GM19395 (cell line): ENCODE data around the gene CAMK2N1.
"Not testable (repeated sequence)": the region's sequence is repeated elsewhere in the genome, so short reads cannot be mapped to it uniquely, and the experiment has no call there.

Experiments
- ATAC-seq: cut with Tn5 transposase; IDR thresholded peaks from one replicate; pipeline ENCODE4 v1.9.1; 2021; ENCODE audit warnings: mild to moderate bottlenecking, moderate library complexity; ENCODE audit not compliant: unreplicated experiment

Gene CAMK2N1

GRCh38 chr1:20497506-20497905, 11.5 kb upstream of the CAMK2N1 start:
- no peak for ATAC-seq

GRCh38 chr1:20496725-20497383, 10.8 kb upstream of the CAMK2N1 start:
- ATAC-seq = not testable (repeated sequence)

DNA sequence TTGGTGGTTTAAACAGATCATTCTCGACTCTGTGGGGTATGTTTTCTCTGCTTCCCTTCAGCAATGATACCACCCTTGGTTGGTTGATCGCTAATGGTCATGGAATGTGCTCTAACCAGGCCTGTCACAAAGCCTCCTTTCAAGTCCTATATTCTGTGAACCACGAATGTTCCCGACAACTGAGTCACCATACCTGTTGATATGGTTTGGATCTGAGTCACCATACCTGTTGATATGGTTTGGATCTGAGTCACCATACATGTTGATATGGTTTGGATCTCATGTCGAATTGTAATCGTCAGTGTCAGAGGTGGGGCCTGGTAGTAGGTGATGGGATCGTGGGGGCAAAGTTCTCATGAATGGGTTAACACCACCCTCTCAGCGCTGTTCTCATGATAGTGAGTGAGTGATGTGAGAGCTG, 10.2 kb upstream of the CAMK2N1 start:
- no peak for ATAC-seq

- no peak for ATAC-seq
Measured at GRCh38 chr1:20495661-20496060, 9.7 kb upstream of the CAMK2N1 start.

- no peak for ATAC-seq
Measured at GRCh38 chr1:20494609-20495311, 8.8 kb upstream of the CAMK2N1 start.

DNA sequence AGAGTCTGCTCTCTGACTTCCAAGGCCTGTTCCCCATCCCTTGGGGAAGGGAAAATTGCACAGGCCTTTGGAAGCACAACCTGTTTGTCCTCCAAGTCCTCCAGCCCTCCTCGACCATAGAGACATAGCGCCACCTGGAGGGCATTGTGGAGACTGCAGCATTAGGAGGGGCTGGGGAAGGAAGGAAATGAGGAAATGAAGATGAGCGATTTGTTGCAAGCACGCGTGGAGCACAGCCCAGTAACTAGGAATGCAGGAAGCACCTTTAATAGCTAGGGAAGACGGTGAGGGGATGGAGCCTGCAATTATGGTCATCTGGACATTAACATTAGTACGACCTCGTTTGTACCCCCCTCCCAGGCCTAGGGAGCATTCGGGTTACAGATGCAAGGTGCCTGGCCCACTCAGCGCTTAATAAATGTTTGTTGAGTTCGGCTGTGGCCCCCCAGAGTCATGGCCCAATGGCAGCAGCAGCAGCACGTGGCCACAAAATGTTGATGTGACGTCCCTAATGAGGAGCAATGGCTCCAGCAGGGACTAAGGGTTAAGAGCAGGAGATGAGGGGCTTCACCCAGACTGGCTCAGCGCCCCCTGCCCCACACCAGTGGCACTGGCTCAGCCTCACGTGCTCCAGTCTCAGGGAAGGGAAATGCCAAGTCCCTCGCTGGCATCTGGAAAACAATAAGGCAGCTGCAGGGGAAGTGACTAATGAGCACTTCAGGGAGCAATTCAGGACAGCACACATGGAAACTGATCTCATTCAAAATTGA, 8.0 kb upstream of the CAMK2N1 start:
- no peak for ATAC-seq

- ATAC-seq = no peak
Measured at GRCh38 chr1:20493309-20493708, 7.3 kb upstream of the CAMK2N1 start.

DNA sequence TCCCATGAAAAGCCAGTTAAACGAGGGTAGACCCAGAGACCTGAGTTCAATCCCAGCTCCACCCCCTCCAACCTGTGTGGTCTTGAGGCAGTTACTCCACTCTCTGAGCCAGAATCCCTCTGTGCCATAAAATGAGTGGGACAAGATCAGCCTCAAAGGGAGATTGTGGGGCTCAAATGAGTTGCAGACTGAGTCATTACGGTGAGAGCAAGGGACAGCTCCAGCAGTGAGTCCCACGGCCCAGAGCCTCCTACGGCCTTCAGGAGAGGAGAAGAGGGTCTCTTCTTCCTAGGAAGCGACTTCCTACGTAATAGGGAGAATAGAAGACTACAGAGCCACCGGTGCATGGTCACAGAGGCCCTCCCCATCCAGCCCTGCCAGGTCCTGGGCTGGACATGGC, 6.7 kb upstream of the CAMK2N1 start:
- ATAC-seq = no peak

GRCh38 chr1:20491866-20492265, 5.9 kb upstream of the CAMK2N1 start:
- no peak for ATAC-seq

GRCh38 chr1:20491178-20491577, 5.2 kb upstream of the CAMK2N1 start:
- no peak for ATAC-seq

GRCh38 chr1:20487236-20487590, 1.2 kb upstream of the CAMK2N1 start:
- ATAC-seq = no peak

DNA sequence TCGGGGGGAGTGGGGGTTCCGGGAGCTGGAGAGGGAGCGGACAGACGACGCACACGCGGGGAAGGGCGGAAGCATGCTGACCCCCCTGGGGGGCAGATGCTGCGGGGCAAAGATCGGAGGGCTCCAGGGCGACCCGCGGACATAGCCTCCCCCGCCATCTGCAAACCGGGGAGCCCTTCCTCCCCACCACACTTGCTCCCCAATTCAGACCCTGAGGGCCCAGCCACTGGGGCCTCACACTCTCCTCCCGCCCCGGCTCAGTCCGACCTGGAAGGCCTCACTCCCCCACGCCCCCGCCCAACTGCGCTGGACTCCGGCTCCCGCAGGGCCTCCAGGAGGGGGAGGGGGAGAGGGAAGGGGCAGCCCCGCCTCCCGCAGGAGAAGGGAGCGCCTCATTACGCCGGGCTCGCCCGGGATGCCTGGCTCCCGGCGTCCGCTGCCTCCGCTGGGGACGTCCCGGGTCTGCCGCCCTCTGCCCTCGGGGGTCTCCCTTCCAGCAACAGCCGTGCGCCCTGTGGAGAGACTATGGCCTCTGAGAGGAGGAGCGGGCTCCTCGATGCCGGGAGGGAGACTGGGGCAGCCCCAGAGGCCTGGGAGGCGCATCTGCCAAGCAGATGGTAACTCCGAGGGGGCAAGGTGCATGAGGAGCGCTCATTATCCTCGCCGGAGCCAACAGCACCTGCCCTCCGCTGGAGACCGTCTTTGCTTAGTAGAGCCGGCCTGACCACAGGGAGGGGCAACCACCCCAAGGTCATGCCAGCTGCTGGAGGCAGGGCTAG, 636 bp upstream of the CAMK2N1 start:
- ATAC-seq = no peak

DNA sequence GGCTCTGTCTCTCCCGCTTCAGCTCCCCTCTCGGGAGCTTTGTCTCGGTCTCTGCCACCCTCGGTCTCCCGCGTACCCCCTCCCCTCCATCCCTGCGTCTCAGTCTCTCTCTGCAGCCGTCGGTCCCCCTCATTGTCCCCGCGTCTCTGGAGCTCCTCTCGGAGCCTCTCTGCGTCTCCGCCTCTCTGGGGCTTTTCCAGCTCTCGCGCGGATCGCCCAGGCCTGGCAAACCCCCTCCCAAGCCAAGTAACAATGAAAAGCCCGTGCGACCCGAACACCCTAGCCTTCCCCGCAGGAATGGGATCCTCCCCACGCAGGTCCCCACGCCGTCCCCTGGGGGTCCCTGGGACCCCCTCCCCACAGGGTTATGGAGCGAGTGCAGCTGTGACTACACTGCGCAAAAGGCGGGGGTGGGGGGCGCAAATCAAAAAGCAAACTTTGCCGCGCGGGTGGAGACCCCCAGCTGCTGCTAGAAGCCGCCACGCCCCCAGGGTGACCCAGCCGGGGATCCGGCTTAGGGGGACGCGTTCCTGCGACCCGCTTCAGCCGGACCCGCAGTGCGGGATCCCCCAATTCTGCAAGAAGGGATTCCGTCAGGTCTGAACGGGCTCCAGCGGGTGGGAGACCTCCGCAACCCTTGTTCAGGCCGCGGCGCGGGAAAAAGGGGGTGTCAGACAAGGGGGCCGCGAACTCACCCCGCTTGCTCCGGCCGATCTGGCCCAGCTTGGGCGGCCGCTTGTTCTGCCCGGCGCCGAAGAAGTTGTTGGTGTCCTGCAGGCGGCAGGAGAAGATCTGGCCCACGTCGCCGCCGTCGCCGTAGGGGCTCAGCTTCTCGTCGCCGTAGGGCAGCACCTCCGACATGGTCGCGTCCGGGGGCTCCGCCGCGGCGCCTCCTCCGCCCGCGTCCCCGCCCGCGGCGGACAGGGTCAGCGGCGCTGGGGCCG, 1.2 kb downstream of the CAMK2N1 start:
- no peak for ATAC-seq

DNA sequence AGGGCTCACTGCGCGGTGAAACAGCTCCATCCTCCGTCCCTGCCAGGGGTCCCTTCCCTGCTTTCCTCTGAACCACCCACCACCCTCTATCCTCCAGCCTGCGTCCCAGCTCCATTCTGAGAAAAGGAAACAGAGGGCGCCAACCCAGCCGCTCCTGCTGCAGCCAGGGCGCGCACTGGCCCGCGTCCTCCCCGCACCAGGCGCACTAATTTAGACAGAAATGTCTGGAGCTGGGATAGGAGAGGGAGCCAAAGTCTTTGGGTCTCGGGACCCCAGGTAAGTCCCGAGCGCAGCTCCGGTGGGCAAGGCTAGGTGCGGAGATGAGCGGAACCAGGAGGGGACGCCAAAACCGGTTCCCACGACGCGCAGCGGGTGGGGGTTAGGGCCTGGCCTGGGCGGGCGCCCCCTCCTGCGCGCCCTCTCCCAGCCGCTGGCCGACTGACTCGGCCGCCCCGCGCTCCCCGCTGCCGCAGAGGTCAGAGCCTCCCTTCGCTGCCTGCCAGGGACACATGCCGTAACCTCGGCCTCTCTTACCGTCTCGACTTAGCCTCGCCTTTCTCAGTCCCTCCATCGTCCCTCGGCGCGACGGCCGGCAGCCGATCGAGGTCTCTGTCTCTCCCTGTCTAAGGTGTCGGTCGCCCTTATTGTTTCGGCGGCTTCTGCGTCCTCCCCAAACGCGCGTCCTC, 2.0 kb downstream of the CAMK2N1 start:
- no peak for ATAC-seq

DNA sequence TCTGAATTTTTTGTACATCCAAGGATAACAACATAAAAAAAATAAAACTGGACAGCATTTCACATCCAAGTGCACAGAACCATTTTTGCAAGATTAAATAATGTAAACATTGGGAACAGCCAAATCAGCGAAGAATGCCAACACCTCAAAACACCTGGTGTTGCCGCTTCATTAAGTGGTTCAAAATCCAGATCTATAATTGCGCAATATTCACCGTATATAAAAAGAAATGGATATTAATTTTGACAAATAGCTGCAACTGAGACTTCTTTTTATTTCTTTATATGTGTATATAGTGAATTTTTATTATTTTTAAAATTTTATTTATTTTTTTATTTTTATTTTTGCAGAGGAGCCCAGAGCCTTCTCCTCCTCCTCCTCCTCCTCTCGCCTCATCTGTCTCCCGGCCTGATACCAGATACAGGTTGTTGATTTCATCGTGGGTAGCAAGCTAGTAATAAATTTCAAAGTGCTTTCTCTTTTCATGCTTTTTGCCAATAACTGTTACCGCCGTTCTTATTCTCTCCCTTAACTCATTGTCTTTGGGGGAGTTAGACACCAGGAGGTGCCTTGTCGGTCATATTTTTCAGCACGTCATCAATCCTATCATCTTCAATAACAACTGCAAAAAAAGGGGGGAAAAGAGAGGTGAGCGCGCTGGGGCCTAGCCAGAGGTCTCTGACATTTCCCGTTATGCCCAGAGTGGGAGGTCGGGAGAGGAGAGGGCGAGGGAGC, 2.7 kb downstream of the CAMK2N1 start:
- ATAC-seq = no peak

DNA sequence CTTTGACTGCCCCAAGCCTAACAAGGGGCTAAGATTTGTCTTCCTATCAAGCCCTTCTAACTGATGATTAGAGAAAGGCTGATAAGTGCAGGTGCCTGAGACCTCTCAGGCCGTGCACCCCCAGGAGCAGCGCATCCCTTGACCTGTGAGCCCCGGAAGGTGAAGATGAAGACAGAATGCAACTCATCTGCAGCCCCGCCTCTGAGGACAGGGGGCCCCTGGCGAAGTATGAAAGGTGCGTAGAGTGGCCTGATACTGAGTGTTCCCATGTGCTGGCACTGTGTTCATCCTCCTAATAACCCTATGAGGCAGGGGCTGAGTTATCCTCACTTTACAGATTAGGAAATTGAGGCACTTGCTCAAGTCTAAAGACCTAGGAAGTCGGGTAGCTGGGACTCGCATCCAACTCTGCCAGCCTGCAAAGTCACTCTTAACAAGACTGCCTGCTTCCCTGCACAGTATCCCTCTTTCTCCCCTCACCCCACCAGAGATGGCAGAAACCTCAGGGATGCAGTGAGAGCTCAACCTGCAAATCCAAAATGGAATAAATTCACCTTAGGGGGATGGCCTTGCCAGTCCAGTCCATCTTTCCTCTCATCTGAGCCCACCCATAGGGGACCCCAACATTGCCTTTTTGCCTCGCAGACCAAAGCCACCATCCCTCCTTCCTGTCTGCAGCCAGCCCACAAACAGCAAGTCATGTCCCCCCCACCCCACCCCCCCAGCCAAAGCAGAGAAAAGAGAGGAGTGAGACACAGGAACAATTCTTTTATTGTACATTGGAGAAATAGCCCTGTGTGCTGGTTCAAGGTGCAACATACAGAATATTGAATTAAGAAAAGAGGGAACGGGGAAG, 4.1 kb downstream of the CAMK2N1 start:
- no peak for ATAC-seq

DNA sequence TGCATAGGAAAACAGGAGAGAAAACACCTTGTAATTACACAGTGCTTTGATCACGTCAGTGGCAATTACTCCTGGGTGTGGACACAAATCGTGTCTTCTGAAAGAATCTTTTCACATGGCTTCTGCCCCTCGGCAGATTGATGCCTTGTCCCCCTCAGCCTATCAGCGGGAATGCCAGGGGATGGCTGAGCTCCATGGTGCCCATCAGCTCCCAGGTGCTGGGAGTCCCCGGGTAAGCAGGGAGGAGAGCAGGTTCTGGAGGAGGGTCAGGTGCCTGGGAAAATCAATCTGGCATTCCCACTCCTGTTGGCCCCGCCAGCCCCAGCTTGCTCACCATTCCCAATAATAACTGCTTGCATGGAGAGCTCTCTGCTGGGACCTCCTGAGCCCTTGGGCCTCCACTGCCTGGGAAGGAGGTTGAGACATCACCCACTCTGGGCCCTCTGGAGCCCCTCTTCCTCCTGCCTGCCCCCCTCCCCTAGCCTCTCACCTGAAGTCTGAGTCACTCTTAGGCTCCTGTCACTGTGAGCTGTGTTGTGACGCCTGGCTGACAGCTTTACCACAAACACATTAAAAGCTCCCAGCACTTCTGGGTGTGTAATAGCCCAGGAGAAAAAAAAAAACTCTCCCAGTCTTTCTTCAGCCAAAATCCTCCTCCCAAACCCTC, 4.9 kb downstream of the CAMK2N1 start:
- ATAC-seq = no peak
